Suppressor macrophage treated with lipopolysaccharide for 4 hours (primary cell): ENCODE measurements around the gene ARHGEF6.

Experiments
- DNase-seq: peaks from one replicate; pipeline ENCODE4 v3.0.0-alpha.2; 2020

ARHGEF6 gene

GRCh38 chrX:136643243-136643642 lies 137.5 kb downstream of the ARHGEF6 start:
- no peak for DNase-seq

- DNase-seq = no peak
Observed at GRCh38 chrX:136639506-136640176, 141.1 kb downstream of the ARHGEF6 start.

GRCh38 chrX:136636121-136636520 lies 144.6 kb downstream of the ARHGEF6 start:
- DNase-seq = no peak

GRCh38 chrX:136635235-136635634 lies 145.5 kb downstream of the ARHGEF6 start:
- no peak for DNase-seq

- no peak for DNase-seq
Observed at GRCh38 chrX:136630881-136631280, 149.9 kb downstream of the ARHGEF6 start.

- no peak for DNase-seq
Observed at GRCh38 chrX:136629084-136629750, 151.5 kb downstream of the ARHGEF6 start.

- no peak for DNase-seq
Observed at GRCh38 chrX:136627409-136627808, 153.3 kb downstream of the ARHGEF6 start.

- no peak for DNase-seq
Observed at GRCh38 chrX:136626891-136627290, 153.8 kb downstream of the ARHGEF6 start.

GRCh38 chrX:136626237-136626636 lies 154.5 kb downstream of the ARHGEF6 start:
- no peak for DNase-seq

- DNase-seq = no peak
Observed at GRCh38 chrX:136625246-136625645, 155.5 kb downstream of the ARHGEF6 start.

- no peak for DNase-seq
Observed at GRCh38 chrX:136623396-136623795, 157.3 kb downstream of the ARHGEF6 start.

GRCh38 chrX:136622568-136622967 lies 158.2 kb downstream of the ARHGEF6 start:
- no peak for DNase-seq

GRCh38 chrX:136620780-136621179 lies 160.0 kb downstream of the ARHGEF6 start:
- DNase-seq = no peak

- DNase-seq = no peak
Observed at GRCh38 chrX:136619899-136620505, 160.7 kb downstream of the ARHGEF6 start.

- DNase-seq = no peak
Observed at GRCh38 chrX:136616987-136617685, 163.6 kb downstream of the ARHGEF6 start.
